GM18499 (cell line): ENCODE data around the gene CDC5L.

Experiments used
- ATAC-seq: cut with Tn5 transposase; IDR thresholded peaks from one replicate; pipeline ENCODE4 v1.9.1; 2021; ENCODE audit warnings: moderate number of reproducible peaks; ENCODE audit not compliant: insufficient read depth, unreplicated experiment

The CDC5L gene

DNA sequence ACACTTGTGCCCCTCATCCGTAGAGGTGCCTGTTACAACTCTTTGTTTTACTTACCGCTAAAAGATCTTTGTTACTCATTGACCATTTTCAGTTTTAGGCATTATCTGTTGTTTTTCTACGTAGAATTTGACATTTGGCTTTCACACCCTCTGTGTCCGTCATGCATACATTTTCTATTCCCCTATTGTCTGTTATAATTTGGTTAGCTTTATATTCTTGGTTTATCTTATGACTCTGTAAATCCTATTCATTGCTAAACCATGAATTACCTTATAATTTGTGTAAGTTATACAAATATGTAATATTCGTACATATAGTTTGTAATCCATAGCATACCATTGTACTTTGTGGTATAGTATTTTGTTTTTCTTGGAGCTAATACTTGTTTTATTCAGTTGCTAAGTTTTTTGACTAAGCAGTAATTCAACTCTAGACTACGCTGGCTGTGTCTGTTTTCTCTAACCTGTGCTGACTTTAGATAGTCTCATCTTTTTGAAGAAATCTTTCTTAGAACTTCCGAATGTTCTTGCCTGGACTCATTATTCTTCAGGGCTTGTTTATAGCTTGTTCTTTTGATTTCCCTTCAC lies 21.8 kb downstream of the CDC5L start:
- no peak for ATAC-seq

DNA sequence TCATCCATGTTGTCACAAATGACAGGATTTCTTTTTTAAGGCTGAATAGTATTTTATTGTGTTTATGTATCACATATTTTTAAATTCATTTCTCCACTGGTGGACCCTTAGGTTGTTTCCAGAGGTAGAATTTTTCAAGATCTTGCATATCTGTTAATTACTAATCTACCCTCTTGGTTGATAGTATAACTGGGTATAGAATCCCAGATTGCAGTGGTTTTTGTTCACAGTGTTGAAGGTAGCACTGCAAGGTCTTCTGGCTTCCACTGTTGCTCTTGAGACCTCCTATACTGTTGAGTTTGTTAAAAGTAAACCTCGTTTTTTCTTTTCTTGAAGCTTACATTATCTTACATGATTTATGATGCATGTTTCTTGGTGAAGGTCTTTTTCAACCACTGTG lies 22.9 kb downstream of the CDC5L start:
- no peak for ATAC-seq

DNA sequence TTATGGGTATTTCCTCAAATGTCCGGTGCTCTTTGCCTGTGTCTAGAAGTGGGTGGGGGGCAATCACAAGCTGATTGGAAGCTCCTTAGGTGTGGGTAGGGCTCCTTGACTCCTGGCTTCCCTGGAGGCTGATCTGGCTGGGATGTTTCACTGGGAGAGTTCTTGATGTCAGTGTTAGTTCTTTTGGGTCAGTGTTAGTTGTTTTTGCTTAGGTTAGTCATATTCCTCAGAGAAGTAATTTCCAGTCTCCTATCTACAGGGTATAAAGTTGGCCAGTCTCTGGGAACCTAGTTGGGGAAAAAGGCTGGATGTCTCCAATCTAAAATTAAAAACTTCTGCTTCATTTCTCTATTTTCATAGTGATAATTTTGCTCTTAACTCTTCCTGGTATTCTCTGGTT lies 23.6 kb downstream of the CDC5L start:
- no peak for ATAC-seq

DNA sequence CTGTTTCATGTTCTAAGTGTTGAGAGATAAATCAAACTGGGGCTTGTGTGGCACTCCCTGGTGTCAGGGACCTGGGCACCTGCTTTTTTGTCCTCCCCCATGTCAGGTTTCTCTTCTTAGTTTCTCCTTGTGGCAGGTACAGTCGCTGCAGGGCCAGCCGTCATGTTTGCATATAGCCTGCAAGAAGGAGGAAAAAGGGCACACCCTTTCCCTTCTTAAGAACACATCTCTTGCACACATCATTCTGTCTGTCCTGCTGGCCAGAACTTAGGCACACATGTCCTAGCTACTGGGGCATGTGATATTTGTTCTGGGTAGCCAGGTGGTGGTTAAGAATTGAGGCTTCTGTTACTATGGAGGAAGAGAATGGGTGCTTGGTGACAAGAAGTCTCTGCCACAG lies 27.9 kb downstream of the CDC5L start:
- no peak for ATAC-seq

DNA sequence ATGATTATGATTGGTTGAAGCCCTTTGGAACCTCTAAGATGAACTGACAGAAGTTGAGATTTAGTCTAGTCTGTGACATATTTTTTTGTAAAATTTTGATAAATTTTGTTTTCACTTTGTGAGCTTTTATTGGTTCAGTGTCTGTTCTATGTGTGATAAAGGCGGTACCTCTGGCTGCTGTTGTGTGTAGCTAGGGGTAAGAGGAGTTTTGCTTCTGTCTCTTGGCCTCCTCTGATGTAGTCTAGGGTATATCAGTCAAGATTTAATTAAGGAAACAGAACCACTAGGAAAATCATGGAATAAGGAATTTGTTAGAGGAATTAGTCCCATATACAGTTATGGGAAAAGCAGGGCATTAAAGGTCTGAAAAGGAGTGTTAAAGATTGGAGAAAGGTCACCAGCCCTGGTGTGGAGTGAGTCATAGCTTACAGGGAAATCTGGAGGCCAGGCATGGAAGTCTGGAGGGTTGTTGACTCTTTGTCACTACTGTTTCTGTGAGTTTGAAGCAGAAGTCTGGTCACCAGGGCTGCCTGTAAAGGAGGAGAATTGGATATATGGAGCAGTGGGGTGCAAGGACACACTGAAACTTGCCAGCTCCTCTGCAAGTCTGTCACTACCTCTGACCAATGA lies 28.5 kb downstream of the CDC5L start:
- no peak for ATAC-seq

DNA sequence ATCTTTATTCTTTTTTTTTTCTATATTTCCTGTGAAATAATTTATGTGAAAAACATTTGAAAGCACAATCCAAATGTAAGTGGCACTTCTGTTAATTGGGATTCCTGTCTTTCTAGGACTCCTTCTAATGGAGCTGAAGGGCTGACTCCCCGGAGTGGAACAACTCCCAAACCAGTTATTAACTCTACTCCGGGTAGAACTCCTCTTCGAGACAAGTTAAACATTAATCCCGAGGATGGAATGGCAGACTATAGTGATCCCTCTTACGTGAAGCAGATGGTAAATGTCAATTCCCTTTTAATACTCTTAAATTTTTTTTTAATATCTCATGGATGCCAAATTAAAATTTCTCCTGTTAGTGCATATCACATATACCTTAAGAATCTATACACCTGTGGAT lies 35.0 kb downstream of the CDC5L start:
- ATAC-seq: no peak

DNA sequence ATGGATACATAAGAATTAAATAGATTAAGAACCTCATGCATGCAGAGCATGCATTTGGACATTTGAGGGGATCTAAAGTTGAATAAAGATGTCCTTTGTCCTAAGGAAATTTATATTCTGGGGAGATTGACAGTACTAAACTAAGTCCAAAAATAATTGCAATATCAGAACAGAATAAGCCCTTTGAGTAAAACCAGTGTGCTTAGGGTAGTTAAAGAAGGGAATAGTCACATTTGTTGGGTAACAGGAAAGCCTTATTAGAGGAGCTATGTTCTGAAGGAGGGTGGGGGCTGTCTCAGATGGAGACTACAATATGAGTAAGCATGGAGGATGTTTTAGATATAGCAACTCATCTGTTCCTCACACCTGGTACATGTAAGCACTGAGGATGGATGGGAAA lies 35.8 kb downstream of the CDC5L start:
- ATAC-seq: no peak

DNA sequence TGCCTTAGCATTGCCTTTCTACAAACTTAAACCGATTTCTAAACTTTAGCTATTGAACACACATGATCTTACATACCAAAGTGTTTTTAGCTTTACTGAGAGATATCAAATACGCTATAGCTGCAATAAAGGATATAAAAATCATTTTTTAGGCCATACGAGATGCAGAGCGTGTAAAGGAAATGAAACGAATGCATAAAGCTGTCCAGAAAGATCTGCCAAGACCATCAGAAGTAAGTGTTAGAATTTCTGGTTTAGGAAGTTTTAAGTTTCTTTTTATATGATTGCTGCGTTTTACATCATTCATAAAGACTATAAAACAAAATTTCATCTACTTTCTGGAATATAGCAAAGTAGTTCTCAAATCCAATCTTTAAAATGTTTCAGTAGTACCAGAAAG lies 38.4 kb downstream of the CDC5L start:
- ATAC-seq: no peak

DNA sequence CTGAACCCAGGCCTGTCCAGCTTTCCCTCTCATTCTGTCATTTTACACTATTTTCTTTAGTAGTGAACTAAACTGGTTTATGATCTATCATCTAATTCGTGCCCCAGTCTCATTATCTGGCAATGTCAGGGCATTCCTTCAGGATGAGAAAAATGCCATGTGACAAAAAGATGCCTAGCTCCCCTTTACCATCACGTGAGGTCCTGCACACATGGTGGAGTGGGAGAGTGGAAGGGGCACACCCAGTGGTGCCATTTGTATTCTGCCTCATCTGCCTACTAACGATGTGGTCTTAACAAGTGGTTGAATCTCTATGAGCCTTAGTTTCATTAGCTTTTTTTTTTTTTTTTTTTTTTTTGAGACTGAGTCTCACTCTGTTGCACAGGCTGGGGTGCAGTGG lies 41.2 kb downstream of the CDC5L start:
- no peak for ATAC-seq

DNA sequence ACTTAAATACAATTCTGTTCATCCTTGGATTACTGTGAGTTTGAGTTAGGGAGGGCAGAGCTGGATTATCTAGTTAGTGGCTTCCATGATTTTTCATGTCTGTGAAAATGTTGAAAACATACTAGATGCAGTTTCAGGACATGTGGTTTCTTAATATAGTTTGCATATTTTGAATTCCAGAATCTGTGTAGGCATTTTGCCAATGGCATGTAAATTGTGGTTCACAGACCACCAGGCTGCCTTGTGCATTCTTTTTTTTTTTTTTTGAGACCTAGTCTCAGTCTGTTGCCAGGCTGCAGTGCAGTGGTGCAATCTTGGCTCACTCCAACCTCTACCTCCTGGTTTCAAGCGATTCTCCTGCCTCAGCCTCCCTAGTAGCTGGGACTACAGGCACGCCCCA lies 42.8 kb downstream of the CDC5L start:
- ATAC-seq: no peak

DNA sequence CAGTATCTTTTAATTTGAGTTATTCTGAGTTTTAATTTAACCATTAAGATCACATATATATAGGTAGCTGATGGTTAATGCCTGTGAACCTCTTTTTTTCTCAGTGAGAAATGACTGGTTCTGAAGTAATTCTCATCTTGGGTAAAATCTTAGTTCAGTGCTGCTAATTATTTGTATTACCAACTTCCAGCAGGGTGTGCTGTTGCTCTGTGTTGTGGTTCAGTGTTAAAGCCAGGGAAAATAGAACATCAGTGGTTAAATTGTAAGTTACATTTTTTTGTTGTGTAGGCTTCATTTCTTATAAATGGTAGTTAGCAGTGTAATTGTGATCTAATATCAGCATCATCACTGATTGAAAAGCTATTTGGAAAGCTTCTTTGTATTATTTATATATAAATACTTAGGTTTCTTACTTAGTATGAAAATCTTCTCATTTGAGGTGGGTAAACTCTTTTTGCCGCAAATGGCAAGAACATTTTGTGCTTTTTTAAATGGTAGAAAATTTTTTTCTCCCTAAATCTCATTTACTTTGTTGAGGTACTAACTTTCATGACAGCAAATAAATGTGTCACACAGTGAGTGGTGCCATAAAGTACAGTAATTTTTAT lies 43.7 kb downstream of the CDC5L start:
- no peak for ATAC-seq

DNA sequence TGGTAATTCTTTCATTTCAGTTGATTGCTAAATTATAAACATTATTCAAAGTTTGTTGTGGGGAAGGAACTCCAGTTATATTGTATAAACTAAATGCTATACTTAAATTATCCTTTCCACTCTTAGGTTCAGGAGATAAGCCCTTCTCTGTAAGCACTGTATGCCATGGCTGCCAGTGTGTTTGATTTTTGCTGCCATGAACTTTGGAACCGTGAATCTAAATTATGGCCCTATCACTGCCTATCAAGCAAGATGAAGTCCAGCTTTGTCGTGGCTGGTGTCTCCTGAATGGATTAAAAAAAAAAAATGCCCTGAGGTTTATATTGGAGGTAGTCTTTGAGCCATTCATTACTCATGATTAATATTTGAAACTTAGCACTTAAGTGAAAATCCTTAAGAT lies 44.7 kb downstream of the CDC5L start:
- no peak for ATAC-seq

DNA sequence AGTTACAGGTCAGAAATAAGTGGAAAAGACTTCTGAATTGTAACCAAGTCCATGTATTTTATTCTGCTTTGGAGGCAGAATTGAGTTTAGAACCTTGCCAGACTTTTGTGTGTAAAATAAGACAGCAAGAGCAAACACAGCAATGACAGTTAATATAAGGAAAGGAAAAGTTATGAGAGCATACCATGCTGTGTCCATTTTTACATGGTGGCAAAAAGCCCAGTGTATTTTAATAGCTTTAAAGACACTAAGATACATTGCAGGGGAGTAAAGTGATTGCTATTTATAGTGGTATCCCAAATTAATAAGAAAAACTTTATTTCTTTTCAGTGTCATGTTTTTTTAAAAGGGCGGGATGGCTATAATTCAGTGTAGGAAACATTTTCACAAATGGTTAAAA lies 45.2 kb downstream of the CDC5L start:
- ATAC-seq: no peak

DNA sequence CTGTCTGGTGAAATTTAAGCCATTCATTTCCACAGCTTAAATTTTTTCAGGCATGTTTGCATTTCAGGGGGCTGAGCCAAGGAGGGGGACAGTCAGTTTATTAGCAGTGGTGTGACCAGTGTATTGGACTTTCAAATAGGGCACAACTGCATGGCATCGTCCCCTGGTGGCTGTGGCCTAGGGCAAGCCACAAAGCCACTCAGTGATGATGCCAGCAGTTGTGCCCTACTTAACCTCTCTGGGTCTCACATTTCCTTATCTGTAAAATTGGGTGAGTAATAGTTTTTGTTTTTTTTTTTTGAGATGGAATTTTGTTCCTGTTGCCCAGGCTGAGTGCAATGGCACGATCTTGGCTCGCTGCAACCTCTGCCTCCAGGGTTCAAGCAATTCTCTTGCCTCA lies 48.0 kb downstream of the CDC5L start:
- ATAC-seq: no peak

DNA sequence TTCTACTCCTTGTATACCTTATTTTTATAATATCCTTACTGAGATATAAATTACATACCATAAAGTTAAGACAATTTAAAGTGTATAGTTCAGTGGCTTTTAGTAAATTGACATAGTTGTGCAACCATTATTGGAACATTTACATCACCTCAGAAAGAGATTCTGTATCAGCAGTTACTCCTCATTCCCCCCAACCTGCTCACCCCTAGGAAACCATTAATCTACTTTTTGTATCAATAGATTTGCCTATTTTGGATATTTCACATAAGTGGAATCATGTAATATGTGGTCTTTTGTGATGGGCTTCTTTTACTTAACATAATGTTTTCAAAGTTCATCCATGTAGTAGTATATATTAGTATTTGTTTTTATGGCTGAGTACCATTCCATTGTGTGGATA lies 51.3 kb downstream of the CDC5L start:
- no peak for ATAC-seq

DNA sequence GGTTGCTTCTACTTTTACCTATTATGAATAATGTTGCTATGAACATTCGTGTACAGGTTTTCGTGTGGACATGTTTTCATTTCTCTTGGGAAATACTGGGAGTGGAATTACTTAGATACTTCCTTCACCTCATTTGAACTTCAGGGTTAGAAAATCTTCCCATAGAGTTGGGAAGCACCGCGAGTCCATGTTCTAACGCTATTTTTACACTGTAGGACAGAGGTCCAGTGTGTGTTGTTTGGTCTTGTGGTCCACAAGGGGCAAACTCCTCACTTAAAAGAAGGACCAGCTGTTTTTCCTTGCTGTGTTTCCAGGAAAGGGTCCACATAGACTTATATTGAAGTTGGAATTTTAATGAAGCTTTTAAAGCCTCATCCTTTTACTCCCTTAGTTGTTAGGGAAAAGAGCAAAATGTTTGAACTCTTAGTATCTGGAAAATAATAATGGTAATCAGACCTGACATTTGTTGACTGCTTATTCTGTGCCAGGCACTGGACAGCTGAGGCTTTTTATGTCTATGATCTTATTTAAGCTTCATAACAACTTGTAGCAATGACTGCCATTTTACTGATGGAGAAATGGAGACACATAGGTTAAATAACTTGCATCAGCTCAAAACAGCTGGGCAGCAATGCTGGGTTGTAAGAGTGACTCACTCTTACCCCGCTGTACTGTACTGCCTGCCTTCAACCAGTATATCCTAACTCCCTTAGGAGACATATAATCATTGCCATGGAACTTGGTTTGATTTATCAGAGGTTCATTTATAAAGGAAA lies 52.0 kb downstream of the CDC5L start:
- no peak for ATAC-seq

DNA sequence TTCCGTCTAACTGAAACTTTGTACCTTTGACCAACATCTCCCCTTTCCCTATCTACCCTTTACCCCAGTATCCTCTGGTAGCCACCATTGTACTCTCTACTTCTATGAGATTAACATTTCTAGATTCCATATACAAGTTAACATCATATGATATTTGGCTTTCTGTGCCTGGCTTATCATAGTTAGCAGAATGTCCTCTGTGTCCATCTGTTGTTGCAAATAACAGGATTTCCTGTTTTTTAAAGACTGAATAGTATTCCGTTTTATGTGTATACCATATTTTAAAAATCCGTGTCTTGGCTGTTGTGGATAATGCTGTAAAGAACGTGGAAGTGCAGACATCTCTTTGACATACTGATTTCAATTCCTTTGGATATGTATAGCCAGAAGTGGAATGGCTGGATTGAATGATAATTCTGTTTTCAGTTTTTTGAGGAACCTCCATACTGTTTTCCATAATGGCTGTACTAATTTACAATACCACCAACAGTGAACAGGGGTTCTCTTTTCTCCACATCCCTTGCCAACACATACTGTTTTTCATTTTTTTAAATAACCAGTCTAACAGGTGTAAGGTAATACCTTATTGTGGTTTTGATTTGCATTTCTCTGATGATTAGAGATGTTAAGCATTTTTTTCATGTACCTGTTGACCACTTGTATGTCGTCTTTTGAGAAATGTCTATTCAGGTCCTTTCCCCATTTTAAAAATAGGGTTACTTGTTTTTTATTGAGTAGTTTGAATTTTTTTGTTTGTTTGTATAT lies 53.8 kb downstream of the CDC5L start:
- no peak for ATAC-seq

DNA sequence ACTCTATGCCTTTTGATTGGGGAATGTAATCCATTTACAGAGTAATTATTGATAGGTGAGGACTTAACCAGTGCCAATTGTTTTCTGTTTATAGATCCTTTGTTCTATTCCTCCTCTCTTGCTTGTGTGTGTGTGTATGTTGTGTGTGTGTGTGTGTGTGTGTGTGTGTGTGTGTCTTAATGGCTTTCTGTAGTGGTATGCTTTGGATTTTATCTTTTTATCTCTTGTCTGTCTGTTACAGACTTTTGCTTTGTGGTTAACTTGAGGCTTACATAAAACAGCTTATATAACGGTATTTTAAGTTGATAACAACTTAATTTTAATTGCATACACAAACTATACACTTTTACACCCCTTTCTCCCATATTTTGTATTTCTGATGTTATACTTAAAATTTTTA lies 54.7 kb downstream of the CDC5L start:
- no peak for ATAC-seq

DNA sequence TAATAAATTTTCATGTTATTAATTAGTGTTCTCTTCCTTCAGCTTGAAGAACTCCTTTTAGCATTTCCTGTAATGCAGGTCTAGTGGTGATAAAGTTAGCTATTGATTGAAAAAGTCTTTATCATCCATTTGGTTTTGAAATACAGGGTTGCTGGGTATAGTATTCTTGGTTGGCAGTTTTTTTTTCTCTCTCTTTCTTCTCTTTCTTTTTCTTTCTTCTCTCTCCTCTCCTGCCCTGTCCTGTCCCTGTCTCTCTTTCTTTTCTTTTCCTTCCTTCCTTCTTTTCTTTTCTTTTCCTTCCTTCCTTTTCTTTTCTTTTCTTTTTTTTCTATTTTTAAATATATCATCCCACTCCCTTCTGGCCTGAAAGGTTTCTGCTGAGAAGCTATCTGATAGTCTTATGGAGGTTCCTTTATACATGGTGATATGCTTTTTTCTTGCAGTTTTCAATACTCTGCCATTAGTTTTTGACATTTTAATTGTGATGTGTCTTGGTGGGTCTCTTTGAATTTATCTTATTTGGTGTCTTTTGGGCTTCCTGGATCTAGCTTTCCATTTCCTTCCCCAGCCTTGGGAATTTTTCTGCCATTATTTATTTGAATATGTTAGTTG lies 55.4 kb downstream of the CDC5L start:
- ATAC-seq: no peak

DNA sequence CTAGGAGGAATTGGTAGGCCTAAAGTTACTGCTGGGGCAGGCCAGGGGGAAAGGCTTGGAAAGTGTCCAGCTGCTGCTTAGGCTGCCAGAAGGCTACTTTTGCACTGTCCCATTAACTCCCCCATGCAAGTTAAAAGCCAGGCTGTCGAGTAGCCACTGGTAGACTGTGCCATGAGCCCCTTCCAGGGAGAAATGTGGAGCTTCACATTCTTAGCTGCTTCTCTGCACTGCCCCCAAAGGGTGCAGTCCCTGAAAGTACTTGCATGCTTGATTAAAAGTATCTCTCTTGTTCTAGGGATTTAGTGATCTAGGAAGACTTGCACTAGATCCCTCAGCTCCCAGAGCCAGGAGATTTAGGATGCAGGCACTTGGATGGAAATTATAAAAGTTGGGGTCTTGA lies 57.3 kb downstream of the CDC5L start:
- ATAC-seq: no peak
